ENCODE results near the gene PRKRIP1.

Gene PRKRIP1

GRCh38 chr7:102457352-102457924 is 61.3 kb downstream of the PRKRIP1 start:
- Histone ChIP-seq H3K4me1 (ENCODE audit: control insufficient read depth, low read depth, low read length) (no peaks in the 10 kb centered on the region), H4K8ac (ENCODE audit: low read depth, low read length) (no peak overlapping the region), H3K36me3 (ENCODE audit: control insufficient read depth, insufficient read depth, low read length) (peaks cover 5% of the 10 kb centered on the region), H3K79me1 (ENCODE audit: low read length) (no peaks in the 10 kb centered on the region), H2BK5ac (ENCODE audit: low read length) (no peak overlapping the region), H3K27ac (ENCODE audit: low read depth, low read length) (no peak overlapping the region), H2BK15ac (replicated peaks; ENCODE audit: low read depth) (no peak overlapping the region), H3K4me3 (ENCODE audit: low read length) (no peak overlapping the region), H4K5ac (ENCODE audit: low read length) (no peak overlapping the region), H3K56ac (ENCODE audit: low read length) (no peak overlapping the region), H2AK5ac (ENCODE audit: low read length) (no peak overlapping the region), H3K18ac (ENCODE audit: low read length) (no peak overlapping the region), H3K9ac (ENCODE audit: low read length) (no peak overlapping the region), H2BK120ac (ENCODE audit: low read depth, low read length) (no peak overlapping the region), H3K4me2 (ENCODE audit: low read length) (no peak overlapping the region), H3K23ac (ENCODE audit: low read length) (no peak overlapping the region), H3K27me3 (ENCODE audit: insufficient read depth, low read length, poor library complexity) (no peaks in the 10 kb centered on the region), H3K4ac (ENCODE audit: low read depth, low read length) (no peak overlapping the region), H3K79me2 (ENCODE audit: control insufficient read depth, insufficient read depth, low read length) (no peaks in the 10 kb centered on the region)
- no CpG with 5 or more reads among the region's 40 CpGs for WGBS (ENCODE audit: extremely low coverage, insufficient coverage, low lambda C conversion rate)
- DNase-seq: no peak

GRCh38 chr7:102459221-102459844 is 63.2 kb downstream of the PRKRIP1 start:
- H2BK15ac ChIP-seq (replicated peaks; ENCODE audit: low read depth): no peak overlapping the region
- WGBS (ENCODE audit: extremely low coverage, insufficient coverage, low lambda C conversion rate): no CpG with 5 or more reads among the region's 24 CpGs
- no peaks in the 10 kb centered on the region for H3K4me1 ChIP-seq (ENCODE audit: control insufficient read depth, low read depth, low read length)
- no peak overlapping the region for H3K4me3 ChIP-seq (ENCODE audit: low read length)
- H4K8ac ChIP-seq (ENCODE audit: low read depth, low read length): no peak overlapping the region
- H3K27me3 ChIP-seq (ENCODE audit: insufficient read depth, low read length, poor library complexity): no peaks in the 10 kb centered on the region
- no peak overlapping the region for H4K5ac ChIP-seq (ENCODE audit: low read length)
- no peak overlapping the region for H3K9ac ChIP-seq (ENCODE audit: low read length)
- no peak overlapping the region for H3K18ac ChIP-seq (ENCODE audit: low read length)
- no peak overlapping the region for H2AK5ac ChIP-seq (ENCODE audit: low read length)
- peaks cover 4% of the 10 kb centered on the region for H3K79me2 ChIP-seq (ENCODE audit: control insufficient read depth, insufficient read depth, low read length)
- H3K23ac ChIP-seq (ENCODE audit: low read length): no peak overlapping the region
- peaks cover 7% of the 10 kb centered on the region for H3K79me1 ChIP-seq (ENCODE audit: low read length)
- H3K4me2 ChIP-seq (ENCODE audit: low read length): no peak overlapping the region
- peaks cover 5% of the 10 kb centered on the region for H3K36me3 ChIP-seq (ENCODE audit: control insufficient read depth, insufficient read depth, low read length)
- no peak overlapping the region for H3K27ac ChIP-seq (ENCODE audit: low read depth, low read length)
- no peak for DNase-seq
- H2BK5ac ChIP-seq (ENCODE audit: low read length): no peak overlapping the region
- H3K56ac ChIP-seq (ENCODE audit: low read length): no peak overlapping the region
- no peak overlapping the region for H2BK120ac ChIP-seq (ENCODE audit: low read depth, low read length)
- no peak overlapping the region for H3K4ac ChIP-seq (ENCODE audit: low read depth, low read length)

- H3K4me2 ChIP-seq (ENCODE audit: low read length): no peak overlapping the region
- no peak overlapping the region for H2BK5ac ChIP-seq (ENCODE audit: low read length)
- no peak overlapping the region for H4K5ac ChIP-seq (ENCODE audit: low read length)
- H2AK5ac ChIP-seq (ENCODE audit: low read length): no peak overlapping the region
- no peak overlapping the region for H3K27ac ChIP-seq (ENCODE audit: low read depth, low read length)
- no CpG with 5 or more reads among the region's 8 CpGs for WGBS (ENCODE audit: extremely low coverage, insufficient coverage, low lambda C conversion rate)
- no peak overlapping the region for H2BK120ac ChIP-seq (ENCODE audit: low read depth, low read length)
- no peak for DNase-seq
- H2BK15ac ChIP-seq (replicated peaks; ENCODE audit: low read depth): no peak overlapping the region
- H3K23ac ChIP-seq (ENCODE audit: low read length): no peak overlapping the region
- H4K8ac ChIP-seq (ENCODE audit: low read depth, low read length): no peak overlapping the region
- no peak overlapping the region for H3K4ac ChIP-seq (ENCODE audit: low read depth, low read length)
- peaks cover 5% of the 10 kb centered on the region for H3K79me2 ChIP-seq (ENCODE audit: control insufficient read depth, insufficient read depth, low read length)
- no peaks in the 10 kb centered on the region for H3K27me3 ChIP-seq (ENCODE audit: insufficient read depth, low read length, poor library complexity)
- no peak overlapping the region for H3K9ac ChIP-seq (ENCODE audit: low read length)
- H3K56ac ChIP-seq (ENCODE audit: low read length): no peak overlapping the region
- no peak overlapping the region for H3K18ac ChIP-seq (ENCODE audit: low read length)
- peaks cover 5% of the 10 kb centered on the region for H3K36me3 ChIP-seq (ENCODE audit: control insufficient read depth, insufficient read depth, low read length)
- H3K4me1 ChIP-seq (ENCODE audit: control insufficient read depth, low read depth, low read length): no peaks in the 10 kb centered on the region
- peaks cover 9% of the 10 kb centered on the region for H3K79me1 ChIP-seq (ENCODE audit: low read length)
- H3K4me3 ChIP-seq (ENCODE audit: low read length): no peak overlapping the region
These were observed 64.3 kb downstream of the PRKRIP1 start for GRCh38 chr7:102460467-102460866.

GRCh38 chr7:102463841-102464576 is 67.8 kb downstream of the PRKRIP1 start:
- H2AK5ac ChIP-seq (ENCODE audit: low read length): peak overlapping the region; percentile 98
- H3K18ac ChIP-seq (ENCODE audit: low read length): peak overlapping the region; percentile 3
- peaks cover 5% of the 10 kb centered on the region for H3K79me2 ChIP-seq (ENCODE audit: control insufficient read depth, insufficient read depth, low read length)
- H4K5ac ChIP-seq (ENCODE audit: low read length): no peak overlapping the region
- WGBS (ENCODE audit: extremely low coverage, insufficient coverage, low lambda C conversion rate): no CpG with 5 or more reads among the region's 24 CpGs
- no peak overlapping the region for H2BK120ac ChIP-seq (ENCODE audit: low read depth, low read length)
- H3K4ac ChIP-seq (ENCODE audit: low read depth, low read length): no peak overlapping the region
- peak overlapping the region; percentile 95 for H3K4me2 ChIP-seq (ENCODE audit: low read length)
- no peaks in the 10 kb centered on the region for H3K27me3 ChIP-seq (ENCODE audit: insufficient read depth, low read length, poor library complexity)
- H3K9ac ChIP-seq (ENCODE audit: low read length): peak overlapping the region; percentile 100
- peak overlapping the region; percentile 80 for H3K23ac ChIP-seq (ENCODE audit: low read length)
- no peak for DNase-seq
- H3K36me3 ChIP-seq (ENCODE audit: control insufficient read depth, insufficient read depth, low read length): peaks cover 3% of the 10 kb centered on the region
- peak overlapping the region; percentile 99 for H3K56ac ChIP-seq (ENCODE audit: low read length)
- no peaks in the 10 kb centered on the region for H3K4me1 ChIP-seq (ENCODE audit: control insufficient read depth, low read depth, low read length)
- no peak overlapping the region for H3K27ac ChIP-seq (ENCODE audit: low read depth, low read length)
- H2BK15ac ChIP-seq (replicated peaks; ENCODE audit: low read depth): no peak overlapping the region
- no peak overlapping the region for H4K8ac ChIP-seq (ENCODE audit: low read depth, low read length)
- peak overlapping the region; percentile 90 for H2BK5ac ChIP-seq (ENCODE audit: low read length)
- H3K79me1 ChIP-seq (ENCODE audit: low read length): peaks cover 12% of the 10 kb centered on the region
- H3K4me3 ChIP-seq (ENCODE audit: low read length): peak overlapping the region; percentile 100

- H2BK120ac ChIP-seq (ENCODE audit: low read depth, low read length): no peak within 1 kb of the TSS
- no peak within 1 kb of the TSS for H4K5ac ChIP-seq (ENCODE audit: low read length)
- H3K27ac ChIP-seq (ENCODE audit: low read depth, low read length): no peak within 1 kb of the TSS
- H4K8ac ChIP-seq (ENCODE audit: low read depth, low read length): no peak within 1 kb of the TSS
- no CpG with 5 or more reads among the region's 81 CpGs for WGBS (ENCODE audit: extremely low coverage, insufficient coverage, low lambda C conversion rate)
- H3K4me3 ChIP-seq (ENCODE audit: low read length): peak within 1 kb of the TSS; percentile 100
- no peaks in the 10 kb centered on the region for H3K27me3 ChIP-seq (ENCODE audit: insufficient read depth, low read length, poor library complexity)
- no peaks in the 10 kb centered on the region for H3K36me3 ChIP-seq (ENCODE audit: control insufficient read depth, insufficient read depth, low read length)
- peak within 1 kb of the TSS; percentile 90 for H2BK5ac ChIP-seq (ENCODE audit: low read length)
- H3K79me2 ChIP-seq (ENCODE audit: control insufficient read depth, insufficient read depth, low read length): peaks cover 5% of the 10 kb centered on the region
- H3K4me2 ChIP-seq (ENCODE audit: low read length): peak within 1 kb of the TSS; percentile 95
- no peaks in the 10 kb centered on the region for H3K4me1 ChIP-seq (ENCODE audit: control insufficient read depth, low read depth, low read length)
- H2AK5ac ChIP-seq (ENCODE audit: low read length): peak within 1 kb of the TSS; percentile 98
- H3K18ac ChIP-seq (ENCODE audit: low read length): peak within 1 kb of the TSS; percentile 52
- H3K56ac ChIP-seq (ENCODE audit: low read length): peak within 1 kb of the TSS; percentile 99
- peak; percentile 89 for DNase-seq
- peak within 1 kb of the TSS; percentile 80 for H3K23ac ChIP-seq (ENCODE audit: low read length)
- peak within 1 kb of the TSS; percentile 100 for H3K9ac ChIP-seq (ENCODE audit: low read length)
- no peak within 1 kb of the TSS for H3K4ac ChIP-seq (ENCODE audit: low read depth, low read length)
- no peak within 1 kb of the TSS for H2BK15ac ChIP-seq (replicated peaks; ENCODE audit: low read depth)
- H3K79me1 ChIP-seq (ENCODE audit: low read length): peaks cover 12% of the 10 kb centered on the region
These were observed 68.6 kb downstream of the PRKRIP1 start, which contains the start of the genes ALKBH4 and LRWD1 for GRCh38 chr7:102464577-102465280. ALKBH4 (minus strand) TSS chr7:102464863; CDS start chr7:102464836, 27 bp downstream. LRWD1 (plus strand) TSS chr7:102464984; CDS start chr7:102465081, 97 bp downstream.
